ENCODE results near the gene PREP. TPM values are rescaled to one million over a fixed set of nuclear protein-coding genes. Genes with fewer than 3 reads are reported as not detected.

The PREP gene
- total RNA-seq, 2 donors from 2014 or later, result 13.7 to 16.8 TPM

GRCh38 chr6:105369145-105369544 is 33.7 kb downstream of the PREP start:
- H3K36me3 ChIP-seq, result peaks cover 34% of the 10 kb centered on the region
- H3K4me1 ChIP-seq, result no peaks in the 10 kb centered on the region
- H3K27ac ChIP-seq, result no peak overlapping the region
- TF ChIP-seq, protein P1, sequence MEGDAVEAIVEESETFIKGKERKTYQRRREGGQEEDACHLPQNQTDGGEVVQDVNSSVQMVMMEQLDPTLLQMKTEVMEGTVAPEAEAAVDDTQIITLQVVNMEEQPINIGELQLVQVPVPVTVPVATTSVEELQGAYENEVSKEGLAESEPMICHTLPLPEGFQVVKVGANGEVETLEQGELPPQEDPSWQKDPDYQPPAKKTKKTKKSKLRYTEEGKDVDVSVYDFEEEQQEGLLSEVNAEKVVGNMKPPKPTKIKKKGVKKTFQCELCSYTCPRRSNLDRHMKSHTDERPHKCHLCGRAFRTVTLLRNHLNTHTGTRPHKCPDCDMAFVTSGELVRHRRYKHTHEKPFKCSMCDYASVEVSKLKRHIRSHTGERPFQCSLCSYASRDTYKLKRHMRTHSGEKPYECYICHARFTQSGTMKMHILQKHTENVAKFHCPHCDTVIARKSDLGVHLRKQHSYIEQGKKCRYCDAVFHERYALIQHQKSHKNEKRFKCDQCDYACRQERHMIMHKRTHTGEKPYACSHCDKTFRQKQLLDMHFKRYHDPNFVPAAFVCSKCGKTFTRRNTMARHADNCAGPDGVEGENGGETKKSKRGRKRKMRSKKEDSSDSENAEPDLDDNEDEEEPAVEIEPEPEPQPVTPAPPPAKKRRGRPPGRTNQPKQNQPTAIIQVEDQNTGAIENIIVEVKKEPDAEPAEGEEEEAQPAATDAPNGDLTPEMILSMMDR (IDR thresholded peaks at IDR 0.05), result no peak
- no peak overlapping the region for H3K4me3 ChIP-seq
- no peaks in the 10 kb centered on the region for H3K27me3 ChIP-seq
- peaks cover 0 to 6% of the 10 kb centered on the region in 2 donors for H3K9me3 ChIP-seq
- no peak for DNase-seq (ENCODE audit: low spot score)

DNA sequence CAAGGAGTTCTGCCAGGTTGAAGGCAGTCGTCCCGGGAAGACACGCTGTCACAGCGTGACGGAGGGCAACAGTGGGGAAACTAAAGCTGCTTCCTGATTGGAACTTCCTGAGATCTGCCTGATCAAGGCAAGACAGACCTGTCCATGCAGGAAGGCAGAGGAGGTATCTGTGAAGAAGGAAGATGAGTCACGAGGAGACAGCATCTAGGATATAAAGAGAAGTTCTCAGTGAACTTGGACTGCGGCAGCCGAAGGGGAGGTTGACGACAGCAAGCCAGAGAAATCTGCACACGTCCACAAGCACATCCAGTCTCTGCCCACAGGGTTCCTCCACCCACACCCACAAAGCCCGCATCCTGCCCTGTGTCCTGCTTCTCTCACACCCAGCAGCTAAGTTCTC is 38.6 kb downstream of the PREP start:
- H3K4me3 ChIP-seq, result no peak overlapping the region
- H3K4me1 ChIP-seq, result no peaks in the 10 kb centered on the region
- H3K36me3 ChIP-seq, result peaks cover 19% of the 10 kb centered on the region
- H3K27me3 ChIP-seq, result no peaks in the 10 kb centered on the region
- no peak overlapping the region for H3K27ac ChIP-seq
- peaks cover 0 to 4% of the 10 kb centered on the region in 2 donors for H3K9me3 ChIP-seq
- TF ChIP-seq, protein P1 (IDR thresholded peaks at IDR 0.05), result no peak
- DNase-seq (ENCODE audit: low spot score), result no peak

GRCh38 chr6:105363100-105363754 is 39.7 kb downstream of the PREP start:
- Histone ChIP-seq H3K36me3 (peaks cover 9% of the 10 kb centered on the region), H3K4me1 (no peaks in the 10 kb centered on the region), H3K27me3 (no peaks in the 10 kb centered on the region), H3K4me3 (no peak overlapping the region), H3K9me3 (no peaks in the 10 kb centered on the region), H3K27ac (no peak overlapping the region)
- TF ChIP-seq, protein P1 (IDR thresholded peaks at IDR 0.05), result peak; percentile 23 to 51
- no peak for DNase-seq (ENCODE audit: low spot score)

DNA sequence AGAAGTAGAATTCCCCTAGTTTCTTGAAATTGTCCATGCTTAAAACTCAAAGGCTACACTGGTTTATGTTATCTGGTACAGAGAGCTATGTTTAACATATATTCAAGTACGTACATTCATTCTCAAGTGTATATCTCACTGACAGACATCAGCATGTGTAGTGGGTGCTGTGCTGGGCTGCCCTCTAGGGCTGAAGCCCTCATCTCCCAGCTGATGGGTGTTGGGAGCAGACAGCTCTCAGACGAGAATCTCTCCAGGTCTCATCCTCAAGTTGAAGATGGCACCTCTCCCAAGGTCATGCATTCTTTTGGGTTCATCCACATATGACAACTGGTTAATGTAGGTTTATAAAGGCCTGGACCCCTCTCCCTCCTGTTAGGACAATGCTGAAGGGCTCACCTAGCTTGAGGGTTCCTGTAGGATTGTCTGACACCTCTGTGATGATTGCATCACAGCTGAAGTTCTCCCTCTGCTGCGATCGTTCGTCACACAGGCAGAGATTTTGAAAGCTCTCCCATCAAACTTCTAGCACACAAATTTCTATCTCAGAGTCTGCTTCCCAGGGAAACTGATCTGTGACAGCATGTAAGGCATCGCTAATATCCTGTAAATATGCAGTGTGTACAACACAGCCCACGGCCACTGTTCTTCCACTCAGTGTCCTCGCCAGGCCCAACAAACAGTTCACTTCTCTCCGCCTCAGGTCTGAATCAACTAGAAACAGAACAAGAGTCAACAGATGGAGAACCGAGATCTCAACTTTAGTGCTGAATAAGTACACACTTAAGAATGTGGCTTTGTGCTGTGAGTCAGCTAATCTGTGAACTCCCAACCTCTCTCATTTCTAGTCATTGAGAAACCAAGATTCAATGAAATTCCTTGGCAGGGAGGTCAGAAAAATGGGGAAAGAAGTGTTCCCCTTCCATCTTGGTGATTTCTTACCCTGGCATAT is 43.2 kb downstream of the PREP start:
- no peak for DNase-seq (ENCODE audit: low spot score)
- TF ChIP-seq, protein P1 (IDR thresholded peaks at IDR 0.05), result peak in 1 of 2 donors; percentile 37
- Histone ChIP-seq H3K4me1 (peaks cover 0 to 3% of the 10 kb centered on the region in 2 donors), H3K27me3 (no peaks in the 10 kb centered on the region), H3K36me3 (no peaks in the 10 kb centered on the region), H3K9me3 (peaks cover 0 to 14% of the 10 kb centered on the region in 2 donors), H3K27ac (no peak overlapping the region), H3K4me3 (no peak overlapping the region)

- H3K36me3 ChIP-seq, result peaks cover 6% of the 10 kb centered on the region
- TF ChIP-seq, protein P1 (IDR thresholded peaks at IDR 0.05), result no peak
Measured at GRCh38 chr6:105357165-105357564, 45.7 kb downstream of the PREP start.

More at GRCh38 chr6:105357165-105357564, 45.7 kb downstream of the PREP start:
- Histone ChIP-seq H3K27me3 (no peaks in the 10 kb centered on the region), H3K4me3 (no peak overlapping the region), H3K27ac (peak overlapping the region in 1 of 2 donors; percentile 8), H3K4me1 (peaks cover 0 to 3% of the 10 kb centered on the region in 2 donors), H3K9me3 (peaks cover 0 to 14% of the 10 kb centered on the region in 2 donors)
- no peak for DNase-seq (ENCODE audit: low spot score)

Data from right atrium auricular region (tissue), 2 donors.